ENCODE measurements around the gene ZNF146.

ZNF146 gene

DNA sequence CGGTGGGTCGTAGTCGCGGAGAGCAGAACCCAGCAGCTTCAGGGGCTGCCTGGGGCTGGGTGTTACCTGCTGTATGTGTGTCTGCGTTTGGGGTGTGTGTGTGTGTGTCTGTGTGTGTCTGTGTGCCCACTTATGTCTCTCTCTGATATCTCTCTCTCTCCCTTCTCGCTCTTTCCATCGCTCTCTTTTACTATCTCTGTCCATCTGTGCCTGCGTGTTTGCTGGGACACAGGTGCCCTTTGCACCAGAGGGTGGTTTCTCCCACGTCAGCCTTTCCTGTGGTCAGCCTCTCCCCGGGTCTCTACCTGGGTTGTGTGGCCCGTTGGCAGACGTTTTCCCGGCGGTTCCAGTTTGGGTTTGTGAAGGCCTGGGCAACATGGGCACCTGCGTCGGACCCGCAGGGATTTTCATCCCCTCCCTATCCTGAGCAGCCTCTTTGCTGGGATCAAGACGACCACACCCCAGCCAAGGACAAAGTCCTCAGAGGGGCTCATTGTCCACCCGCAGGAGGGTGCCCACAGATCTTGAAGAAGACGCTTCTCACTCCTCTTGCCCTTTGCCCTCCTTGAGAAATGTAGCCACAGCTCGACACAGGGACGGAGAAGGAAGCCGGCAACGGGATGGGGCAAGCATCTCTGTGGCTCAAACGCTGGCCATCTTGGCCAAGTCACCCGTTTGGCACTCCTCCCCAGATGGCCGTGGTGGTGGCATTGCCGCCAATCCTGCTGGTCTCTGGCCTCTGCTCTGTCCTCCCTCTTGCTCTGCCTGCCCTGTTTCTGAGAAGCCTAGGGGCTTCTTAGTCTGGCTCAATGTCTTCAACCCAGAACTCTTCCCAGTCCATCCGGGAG, 43.3 kb downstream of the ZNF146 start:
- no peak for TF ChIP-seq CTCF (IDR thresholded peaks at IDR 0.05)

DNA sequence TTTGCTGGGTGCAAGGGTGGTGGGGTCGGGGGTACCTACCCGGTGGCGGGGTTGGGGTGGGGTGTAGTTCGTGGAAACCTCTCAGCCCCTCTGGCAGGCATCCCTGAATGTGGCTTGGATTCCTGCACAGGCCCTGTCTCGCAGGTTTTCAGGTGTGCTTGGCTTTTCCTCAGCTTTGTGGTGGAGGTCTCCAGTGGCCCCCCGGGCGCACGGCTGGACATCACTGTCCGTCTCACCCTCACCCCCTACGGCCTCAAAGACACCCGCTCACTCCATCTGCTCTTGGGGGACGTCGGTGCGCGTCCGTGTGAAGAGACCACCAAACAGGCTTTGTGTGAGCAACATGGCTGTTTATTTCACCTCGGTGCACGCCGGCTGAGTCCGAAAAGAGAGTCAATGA, 44.3 kb downstream of the ZNF146 start:
- no peak for TF ChIP-seq CTCF (IDR thresholded peaks at IDR 0.05)

DNA sequence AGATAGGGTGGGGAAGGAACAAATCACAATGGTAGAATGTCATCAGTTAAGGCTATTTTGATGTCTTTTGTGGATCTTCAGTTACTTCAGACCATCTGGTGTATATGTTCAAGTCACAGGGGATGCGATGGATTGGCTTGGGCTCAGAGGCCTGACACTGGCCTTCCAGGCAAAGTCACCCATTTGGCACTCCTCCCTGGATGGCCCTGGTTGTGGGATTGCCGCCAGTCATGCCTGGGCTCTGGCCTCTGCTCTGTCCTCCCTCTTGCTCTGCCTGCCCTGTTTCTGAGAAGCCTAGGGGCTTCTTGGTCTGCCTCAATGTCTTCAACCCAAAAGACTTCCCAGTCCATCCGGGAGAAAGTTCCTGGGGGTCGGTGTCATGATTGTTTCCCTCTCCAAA, 50.2 kb downstream of the ZNF146 start:
- no peak for TF ChIP-seq CTCF (IDR thresholded peaks at IDR 0.05)

DNA sequence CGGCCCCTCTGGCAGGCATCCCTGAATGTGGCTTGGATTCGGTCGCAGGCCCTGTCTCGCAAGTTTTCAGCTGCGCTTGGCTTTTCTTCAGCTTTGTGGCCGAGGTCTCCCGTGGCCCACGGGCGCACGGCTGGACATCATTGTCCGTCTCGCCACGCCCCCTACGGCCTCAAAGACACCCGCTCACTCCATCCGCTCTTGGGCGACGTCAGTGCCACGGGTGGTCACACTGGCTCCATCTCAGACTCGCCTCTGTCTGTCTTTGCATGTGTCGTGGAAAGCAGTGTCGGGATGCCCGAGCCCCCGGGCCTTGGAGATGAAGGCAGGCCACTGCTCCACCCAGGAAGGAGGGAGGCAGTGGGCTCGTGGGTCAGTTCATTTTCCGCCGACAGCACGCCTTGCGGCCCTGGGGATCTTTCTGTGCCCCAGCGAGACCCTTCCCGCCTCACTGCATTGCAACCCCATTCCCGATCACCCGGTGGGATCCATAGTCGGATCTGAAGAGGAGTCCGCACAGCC, 51.0 kb downstream of the ZNF146 start:
- TF ChIP-seq CTCF (IDR thresholded peaks at IDR 0.05), result no peak

DNA sequence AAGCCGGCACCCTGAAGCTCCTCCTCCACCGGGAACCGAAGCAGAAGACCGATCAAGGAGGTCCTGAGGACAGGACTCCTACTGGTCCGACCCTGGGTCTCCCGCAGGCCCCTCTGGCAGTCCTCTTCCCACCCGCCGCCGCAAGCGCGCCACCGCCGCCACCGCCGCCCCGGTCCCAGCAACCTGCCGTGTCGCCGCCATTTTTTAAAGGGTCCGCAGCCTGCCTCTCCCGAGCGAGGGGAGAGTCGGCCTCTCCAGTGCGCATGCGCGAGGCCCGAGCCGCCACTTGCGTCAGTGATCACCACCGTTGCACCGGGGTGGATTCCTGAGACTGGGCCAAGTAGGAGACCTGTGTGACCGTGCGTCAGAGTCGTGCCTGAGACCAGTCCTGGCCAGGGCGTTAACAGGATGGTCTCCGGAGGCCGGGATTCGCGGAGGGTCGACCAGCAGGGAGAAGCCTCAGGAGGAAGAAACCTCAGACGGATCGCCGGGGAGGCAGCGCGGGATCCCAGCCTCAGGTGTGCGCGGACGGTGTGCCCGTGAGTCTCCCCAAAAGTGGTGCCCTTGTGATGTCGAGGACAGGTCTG, 51.6 kb downstream of the ZNF146 start:
- no peak for TF ChIP-seq CTCF (IDR thresholded peaks at IDR 0.05)

DNA sequence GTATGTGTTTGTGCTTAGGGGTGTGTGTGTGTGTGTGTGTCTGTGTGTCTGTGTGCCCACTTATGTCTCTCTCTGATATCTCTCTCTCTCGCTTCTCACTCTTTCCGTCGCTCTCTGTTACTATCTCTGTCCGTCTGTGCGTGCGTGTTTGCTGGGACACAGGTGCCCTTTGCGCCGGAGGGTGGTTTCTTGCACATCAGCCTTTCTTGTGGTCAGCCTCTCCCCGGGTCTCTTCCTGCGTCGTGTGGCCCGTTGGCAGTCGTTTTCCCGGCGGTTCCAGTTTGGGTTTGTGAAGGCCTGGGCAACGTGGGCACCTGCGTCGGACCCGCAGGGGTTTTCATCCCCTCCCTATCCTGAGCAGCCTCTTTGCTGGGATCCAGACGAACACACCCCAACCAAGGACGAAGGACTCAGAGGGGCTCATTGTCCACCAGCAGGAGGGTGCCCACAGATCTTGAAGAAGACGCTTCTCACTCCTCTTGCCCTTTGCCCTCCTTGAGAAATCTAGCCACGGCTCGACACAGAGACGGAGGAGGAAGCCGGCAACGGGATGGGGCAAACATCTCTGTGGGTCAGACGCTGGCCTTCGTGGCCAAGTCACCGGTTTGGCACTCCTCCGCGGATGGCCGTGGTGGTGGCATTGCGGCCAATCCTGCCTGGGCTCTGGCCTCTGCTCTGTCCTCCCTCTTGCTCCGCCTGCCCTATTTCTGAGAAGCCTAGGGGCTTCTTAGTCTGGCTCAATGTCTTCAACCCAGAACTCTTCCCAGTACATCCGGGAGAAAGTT, 52.3 kb downstream of the ZNF146 start:
- TF ChIP-seq CTCF (IDR thresholded peaks at IDR 0.05), result no peak

Data from LNCAP (cell line).